ENCODE measurements around the gene DUSP19. TPM values are rescaled to one million over a fixed set of nuclear protein-coding genes. Genes with fewer than 3 reads are reported as not detected.
A peak's percentile ranks its signal among the peaks of the same experiment; 100 is the strongest.

The DUSP19 gene
- total and polyA plus RNA-seq, 2 of the 13 experiments (the other 11 are each of a cell fraction or from before 2014, with no cell fraction given), result 1.3 to 1.9 TPM

DNA sequence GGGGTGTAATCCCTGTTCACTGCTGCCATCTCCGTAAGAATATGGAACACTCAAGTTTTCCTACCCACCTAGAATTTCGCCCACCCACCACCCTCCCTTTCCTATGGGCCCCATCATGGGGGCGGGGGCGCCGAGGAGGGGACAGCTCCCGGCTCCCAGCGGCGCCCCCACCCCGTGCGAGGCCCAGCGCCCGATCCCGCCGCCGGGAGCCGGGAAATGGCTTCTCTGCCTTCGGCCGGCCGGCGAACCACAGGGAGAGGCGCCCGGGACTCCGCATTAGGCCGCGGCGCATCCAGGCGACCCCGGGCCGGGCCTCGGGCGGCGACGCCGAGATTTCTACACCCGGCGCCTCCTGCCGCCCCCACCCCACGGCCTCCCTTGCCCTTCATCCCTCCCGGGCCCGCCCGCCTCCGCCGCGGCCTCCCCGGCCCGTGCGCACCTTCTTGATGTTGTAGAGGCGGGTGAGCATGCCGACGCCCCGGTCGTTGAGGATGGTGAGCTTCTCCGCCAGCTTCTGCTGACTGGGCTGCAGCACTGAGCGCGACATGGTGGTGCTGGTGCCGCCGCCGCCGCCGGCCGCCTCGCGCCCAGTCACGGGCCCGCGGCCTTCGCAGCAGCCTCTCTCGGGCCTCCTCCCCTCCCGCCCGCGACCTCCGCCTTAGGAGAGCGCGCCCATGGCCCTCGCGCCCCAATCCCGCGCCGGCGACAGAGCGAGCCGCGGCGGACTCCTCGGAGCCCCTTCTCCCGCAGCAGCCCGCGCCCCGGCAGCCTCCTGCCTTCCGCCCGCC, 40.8 kb upstream of the DUSP19 start (continued):
- TF ChIP-seq, protein P1, sequence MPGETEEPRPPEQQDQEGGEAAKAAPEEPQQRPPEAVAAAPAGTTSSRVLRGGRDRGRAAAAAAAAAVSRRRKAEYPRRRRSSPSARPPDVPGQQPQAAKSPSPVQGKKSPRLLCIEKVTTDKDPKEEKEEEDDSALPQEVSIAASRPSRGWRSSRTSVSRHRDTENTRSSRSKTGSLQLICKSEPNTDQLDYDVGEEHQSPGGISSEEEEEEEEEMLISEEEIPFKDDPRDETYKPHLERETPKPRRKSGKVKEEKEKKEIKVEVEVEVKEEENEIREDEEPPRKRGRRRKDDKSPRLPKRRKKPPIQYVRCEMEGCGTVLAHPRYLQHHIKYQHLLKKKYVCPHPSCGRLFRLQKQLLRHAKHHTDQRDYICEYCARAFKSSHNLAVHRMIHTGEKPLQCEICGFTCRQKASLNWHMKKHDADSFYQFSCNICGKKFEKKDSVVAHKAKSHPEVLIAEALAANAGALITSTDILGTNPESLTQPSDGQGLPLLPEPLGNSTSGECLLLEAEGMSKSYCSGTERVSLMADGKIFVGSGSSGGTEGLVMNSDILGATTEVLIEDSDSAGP (CRISPR knock-in tag; IDR thresholded peaks at IDR 0.05; ENCODE audit: borderline replicate concordance), result no peak; the same call in 1 of the 2 replicates
- TF ChIP-seq SMARCC2 (IDR thresholded peaks at IDR 0.05), result no peak
- no peak for TF ChIP-seq ZZZ3 (CRISPR knock-in tag; IDR thresholded peaks at IDR 0.05; ENCODE audit: borderline replicate concordance)
- TF ChIP-seq ADNP (CRISPR knock-in tag; IDR thresholded peaks at IDR 0.05), result no peak
- no peak; the same call in 1 of the 2 replicates for TF ChIP-seq ZNF775 (CRISPR knock-in tag; IDR thresholded peaks at IDR 0.05; ENCODE audit: borderline replicate concordance)
- no peak for TF ChIP-seq FOXM1 (CRISPR knock-in tag; IDR thresholded peaks at IDR 0.05)
- no peak for TF ChIP-seq SOX6 (IDR thresholded peaks at IDR 0.05)
- TF ChIP-seq SOX6 (CRISPR knock-in tag; IDR thresholded peaks at IDR 0.05), result 0 out of 2 replicates have a peak, but pooled peaks have one; percentile 17
- TF ChIP-seq TFAP4 (IDR thresholded peaks at IDR 0.05; ENCODE audit: borderline replicate concordance, low read depth), result no peak
- TF ChIP-seq NR2F2 (IDR thresholded peaks at IDR 0.05; ENCODE audit: borderline replicate concordance, low read depth), result no peak
- no peak for TF ChIP-seq CSRNP2 (CRISPR knock-in tag; conservative IDR thresholded peaks at IDR 0.05; ENCODE audit: low read depth)
- no peak for TF ChIP-seq ZNF10 (CRISPR knock-in tag; IDR thresholded peaks at IDR 0.05; ENCODE audit: borderline replicate concordance, low read depth)
- TF ChIP-seq SALL1 (CRISPR knock-in tag; IDR thresholded peaks at IDR 0.05), result peak; percentile 23; the same call in 1 of the 2 replicates
- no peak for TF ChIP-seq NBN (conservative IDR thresholded peaks at IDR 0.05)
- TF ChIP-seq MED1 (CRISPR knock-in tag; IDR thresholded peaks at IDR 0.05), result no peak
- TF ChIP-seq, protein P2, sequence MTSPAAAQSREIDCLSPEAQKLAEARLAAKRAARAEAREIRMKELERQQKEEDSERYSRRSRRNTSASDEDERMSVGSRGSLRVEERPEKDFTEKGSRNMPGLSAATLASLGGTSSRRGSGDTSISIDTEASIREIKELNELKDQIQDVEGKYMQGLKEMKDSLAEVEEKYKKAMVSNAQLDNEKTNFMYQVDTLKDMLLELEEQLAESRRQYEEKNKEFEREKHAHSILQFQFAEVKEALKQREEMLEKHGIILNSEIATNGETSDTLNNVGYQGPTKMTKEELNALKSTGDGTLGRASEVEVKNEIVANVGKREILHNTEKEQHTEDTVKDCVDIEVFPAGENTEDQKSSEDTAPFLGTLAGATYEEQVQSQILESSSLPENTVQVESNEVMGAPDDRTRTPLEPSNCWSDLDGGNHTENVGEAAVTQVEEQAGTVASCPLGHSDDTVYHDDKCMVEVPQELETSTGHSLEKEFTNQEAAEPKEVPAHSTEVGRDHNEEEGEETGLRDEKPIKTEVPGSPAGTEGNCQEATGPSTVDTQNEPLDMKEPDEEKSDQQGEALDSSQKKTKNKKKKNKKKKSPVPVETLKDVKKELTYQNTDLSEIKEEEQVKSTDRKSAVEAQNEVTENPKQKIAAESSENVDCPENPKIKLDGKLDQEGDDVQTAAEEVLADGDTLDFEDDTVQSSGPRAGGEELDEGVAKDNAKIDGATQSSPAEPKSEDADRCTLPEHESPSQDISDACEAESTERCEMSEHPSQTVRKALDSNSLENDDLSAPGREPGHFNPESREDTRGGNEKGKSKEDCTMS (CRISPR knock-in tag; conservative IDR thresholded peaks at IDR 0.05), result no peak
- no peak for TF ChIP-seq HNRNPH1 (optimal IDR thresholded peaks at IDR 0.05; ENCODE audit: low read depth, low read length)
- TF ChIP-seq PLRG1 (conservative IDR thresholded peaks at IDR 0.05), result no peak
- no peak for TF ChIP-seq ATF7-NPFF (CRISPR knock-in tag; IDR thresholded peaks at IDR 0.05; ENCODE audit: low read depth)
- no peak for TF ChIP-seq MTF2 (CRISPR knock-in tag; IDR thresholded peaks at IDR 0.05; ENCODE audit: borderline replicate concordance)
- TF ChIP-seq, protein P3, sequence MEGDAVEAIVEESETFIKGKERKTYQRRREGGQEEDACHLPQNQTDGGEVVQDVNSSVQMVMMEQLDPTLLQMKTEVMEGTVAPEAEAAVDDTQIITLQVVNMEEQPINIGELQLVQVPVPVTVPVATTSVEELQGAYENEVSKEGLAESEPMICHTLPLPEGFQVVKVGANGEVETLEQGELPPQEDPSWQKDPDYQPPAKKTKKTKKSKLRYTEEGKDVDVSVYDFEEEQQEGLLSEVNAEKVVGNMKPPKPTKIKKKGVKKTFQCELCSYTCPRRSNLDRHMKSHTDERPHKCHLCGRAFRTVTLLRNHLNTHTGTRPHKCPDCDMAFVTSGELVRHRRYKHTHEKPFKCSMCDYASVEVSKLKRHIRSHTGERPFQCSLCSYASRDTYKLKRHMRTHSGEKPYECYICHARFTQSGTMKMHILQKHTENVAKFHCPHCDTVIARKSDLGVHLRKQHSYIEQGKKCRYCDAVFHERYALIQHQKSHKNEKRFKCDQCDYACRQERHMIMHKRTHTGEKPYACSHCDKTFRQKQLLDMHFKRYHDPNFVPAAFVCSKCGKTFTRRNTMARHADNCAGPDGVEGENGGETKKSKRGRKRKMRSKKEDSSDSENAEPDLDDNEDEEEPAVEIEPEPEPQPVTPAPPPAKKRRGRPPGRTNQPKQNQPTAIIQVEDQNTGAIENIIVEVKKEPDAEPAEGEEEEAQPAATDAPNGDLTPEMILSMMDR (CRISPR knock-in tag; IDR thresholded peaks at IDR 0.05), result no peak
- TF ChIP-seq ZSCAN29 (CRISPR knock-in tag; conservative IDR thresholded peaks at IDR 0.05), result no peak
